ENCODE measurements around the gene DCAF17. TPM values are rescaled to one million over a fixed set of nuclear protein-coding genes. Genes with fewer than 3 reads are reported as not detected.

DCAF17 gene
- total RNA-seq, 2 experiments from 2014 or later = 25.9 to 40.9 TPM

- intact Hi-C loops (cut with micrococcal nuclease; ENCODE audit: unreplicated experiment) = no loop called here
- no peaks in the 10 kb centered on the region for H3K4me1 ChIP-seq (ENCODE audit: insufficient read depth, low read length, poor library complexity, severe bottlenecking)
- H3K36me3 ChIP-seq (ENCODE audit: insufficient read depth, low read length) = no peaks in the 10 kb centered on the region
- H3K9me3 ChIP-seq (ENCODE audit: low read length) = no peaks in the 10 kb centered on the region
- BruUV-seq (replicated peaks) = no TSS peak
- no peaks in the 10 kb centered on the region for H4K20me1 ChIP-seq (ENCODE audit: insufficient read depth, low read length)
- no peaks in the 10 kb centered on the region for H3K79me2 ChIP-seq (ENCODE audit: insufficient read depth, low read depth, low read length)
- no peak overlapping the region for H3K4me3 ChIP-seq (ENCODE audit: low read depth, low read length, poor library complexity, severe bottlenecking)
- CTCF ChIA-PET (ENCODE audit: unreplicated experiment) = no interaction called here
- no peaks in the 10 kb centered on the region for H3K9me2 ChIP-seq (ENCODE audit: insufficient read depth, low read length)
- H3K27ac ChIP-seq (ENCODE audit: low read depth, low read length, poor library complexity, severe bottlenecking) = no peak overlapping the region
- H3K4me2 ChIP-seq (ENCODE audit: low read length) = no peak overlapping the region
- DNase-seq (ENCODE audit: low spot score) = no peak
- TF ChIP-seq EZH2phosphoT487 (IDR thresholded peaks at IDR 0.05; ENCODE audit: borderline replicate concordance, low read depth, low read length) (no peak), CTCF (conservative IDR thresholded peaks at IDR 0.05; ENCODE audit: low read length) (no peak)
- POLR2A ChIA-PET = no interaction called here
- H2AFZ ChIP-seq (ENCODE audit: low read length) = no peak overlapping the region
Measured at GRCh38 chr2:171505374-171505773, 71.3 kb downstream of the DCAF17 start.

GRCh38 chr2:171509945-171510731 is 76.1 kb downstream of the DCAF17 start:
- H4K20me1 ChIP-seq (ENCODE audit: insufficient read depth, low read length) = no peaks in the 10 kb centered on the region
- H3K36me3 ChIP-seq (ENCODE audit: insufficient read depth, low read length) = no peaks in the 10 kb centered on the region
- peak overlapping the region; percentile 35 for H3K4me2 ChIP-seq (ENCODE audit: low read length)
- no peaks in the 10 kb centered on the region for H3K79me2 ChIP-seq (ENCODE audit: insufficient read depth, low read depth, low read length)
- ChIA-PET CTCF (ENCODE audit: unreplicated experiment) (no interaction called here), POLR2A (interaction anchor here (0.6 to 1.4 kb wide), 3 partner anchors 25 to 213 kb away, joined by 3 to 5 read pairs (median 3); no protein-coding TSS in a partner anchor)
- no peak overlapping the region for H3K27ac ChIP-seq (ENCODE audit: low read depth, low read length, poor library complexity, severe bottlenecking)
- intact Hi-C loops (cut with micrococcal nuclease; ENCODE audit: unreplicated experiment) = no loop called here
- BruUV-seq (replicated peaks) = no TSS peak
- no peaks in the 10 kb centered on the region for H3K9me3 ChIP-seq (ENCODE audit: low read length)
- TF ChIP-seq EZH2phosphoT487 (IDR thresholded peaks at IDR 0.05; ENCODE audit: borderline replicate concordance, low read depth, low read length) = no peak
- no peak for TF ChIP-seq CTCF (conservative IDR thresholded peaks at IDR 0.05; ENCODE audit: low read length)
- no peaks in the 10 kb centered on the region for H3K9me2 ChIP-seq (ENCODE audit: insufficient read depth, low read length)
- H3K4me3 ChIP-seq (ENCODE audit: low read depth, low read length, poor library complexity, severe bottlenecking) = no peak overlapping the region
- peaks cover 11% of the 10 kb centered on the region for H3K4me1 ChIP-seq (ENCODE audit: insufficient read depth, low read length, poor library complexity, severe bottlenecking)
- no peak for DNase-seq (ENCODE audit: low spot score)
- H2AFZ ChIP-seq (ENCODE audit: low read length) = peak overlapping the region; percentile 28; the same call in 1 of the 2 replicates

GRCh38 chr2:171512014-171512413 is 78.0 kb downstream of the DCAF17 start:
- ChIA-PET POLR2A (interaction anchor here (1.0 kb wide), 1 partner anchor 23 kb away, joined by 5 read pairs; no protein-coding TSS in a partner anchor), CTCF (ENCODE audit: unreplicated experiment) (no interaction called here)
- Histone ChIP-seq H3K79me2 (ENCODE audit: insufficient read depth, low read depth, low read length) (no peaks in the 10 kb centered on the region), H3K27ac (ENCODE audit: low read depth, low read length, poor library complexity, severe bottlenecking) (no peak overlapping the region), H3K9me3 (ENCODE audit: low read length) (no peaks in the 10 kb centered on the region), H3K4me3 (ENCODE audit: low read depth, low read length, poor library complexity, severe bottlenecking) (no peak overlapping the region), H3K9me2 (ENCODE audit: insufficient read depth, low read length) (no peaks in the 10 kb centered on the region), H3K36me3 (ENCODE audit: insufficient read depth, low read length) (no peaks in the 10 kb centered on the region), H2AFZ (ENCODE audit: low read length) (no peak overlapping the region), H3K4me2 (ENCODE audit: low read length) (no peak overlapping the region), H3K4me1 (ENCODE audit: insufficient read depth, low read length, poor library complexity, severe bottlenecking) (peaks cover 11% of the 10 kb centered on the region), H4K20me1 (ENCODE audit: insufficient read depth, low read length) (no peaks in the 10 kb centered on the region)
- DNase-seq (ENCODE audit: low spot score) = no peak
- TF ChIP-seq EZH2phosphoT487 (IDR thresholded peaks at IDR 0.05; ENCODE audit: borderline replicate concordance, low read depth, low read length) (no peak), CTCF (conservative IDR thresholded peaks at IDR 0.05; ENCODE audit: low read length) (no peak)
- BruUV-seq (replicated peaks) = no TSS peak
- intact Hi-C loops (cut with micrococcal nuclease; ENCODE audit: unreplicated experiment) = no loop called here
